GM04504 (cell line): Measurements from ENCODE around the gene CDKN2B-AS1.

ENCODE experiments used
- DNase-seq: peaks from one replicate; pipeline ENCODE4 v3.0.0-alpha.2; 2012; ENCODE audit warnings: low read depth

The CDKN2B-AS1 gene

GRCh38 chr9:22088053-22088716 is 93.6 kb downstream of the CDKN2B-AS1 start:
- DNase-seq: no peak

DNA sequence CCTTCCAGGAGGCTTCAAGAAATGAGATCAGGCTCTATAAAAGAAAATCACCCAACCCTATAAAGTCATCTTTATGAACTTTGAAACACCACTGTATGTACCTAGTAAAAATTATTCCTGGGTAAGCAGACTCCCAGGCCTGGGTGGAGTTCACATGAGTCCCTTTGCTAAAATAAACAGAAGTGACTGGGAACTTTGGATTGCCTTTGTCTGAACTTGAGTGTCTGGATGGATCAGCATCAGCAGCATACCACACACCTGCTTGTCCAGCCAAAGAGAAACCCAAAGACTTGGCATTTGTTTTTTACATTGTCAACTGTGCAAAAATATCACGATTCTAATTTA is 94.1 kb downstream of the CDKN2B-AS1 start:
- DNase-seq: no peak

DNA sequence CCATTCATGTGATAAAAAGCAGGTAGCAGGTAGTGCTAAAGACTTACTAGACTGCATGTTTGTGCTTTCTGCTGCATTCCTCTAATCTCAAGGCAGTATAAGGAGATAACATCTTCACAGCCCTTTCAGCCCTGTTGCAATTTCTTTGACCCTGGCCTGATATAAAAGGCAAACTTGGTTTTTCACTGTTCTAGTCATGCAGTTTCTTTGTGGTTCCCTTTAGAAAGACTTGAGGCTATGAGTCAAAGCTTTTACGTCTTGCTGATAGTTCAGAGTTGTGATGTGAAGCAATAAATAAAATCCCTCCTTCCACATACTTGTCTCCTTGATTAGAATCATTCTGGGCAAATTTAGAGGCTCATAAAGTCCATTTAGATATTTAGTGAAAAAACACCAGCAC is 103.1 kb downstream of the CDKN2B-AS1 start:
- DNase-seq: peak; percentile 67

- no peak for DNase-seq
Measured at GRCh38 chr9:22098643-22099332, 104.2 kb downstream of the CDKN2B-AS1 start.

GRCh38 chr9:22100626-22101025 is 106.0 kb downstream of the CDKN2B-AS1 start:
- no peak for DNase-seq

- DNase-seq: no peak
Measured at GRCh38 chr9:22102146-22103053, 107.8 kb downstream of the CDKN2B-AS1 start.

DNA sequence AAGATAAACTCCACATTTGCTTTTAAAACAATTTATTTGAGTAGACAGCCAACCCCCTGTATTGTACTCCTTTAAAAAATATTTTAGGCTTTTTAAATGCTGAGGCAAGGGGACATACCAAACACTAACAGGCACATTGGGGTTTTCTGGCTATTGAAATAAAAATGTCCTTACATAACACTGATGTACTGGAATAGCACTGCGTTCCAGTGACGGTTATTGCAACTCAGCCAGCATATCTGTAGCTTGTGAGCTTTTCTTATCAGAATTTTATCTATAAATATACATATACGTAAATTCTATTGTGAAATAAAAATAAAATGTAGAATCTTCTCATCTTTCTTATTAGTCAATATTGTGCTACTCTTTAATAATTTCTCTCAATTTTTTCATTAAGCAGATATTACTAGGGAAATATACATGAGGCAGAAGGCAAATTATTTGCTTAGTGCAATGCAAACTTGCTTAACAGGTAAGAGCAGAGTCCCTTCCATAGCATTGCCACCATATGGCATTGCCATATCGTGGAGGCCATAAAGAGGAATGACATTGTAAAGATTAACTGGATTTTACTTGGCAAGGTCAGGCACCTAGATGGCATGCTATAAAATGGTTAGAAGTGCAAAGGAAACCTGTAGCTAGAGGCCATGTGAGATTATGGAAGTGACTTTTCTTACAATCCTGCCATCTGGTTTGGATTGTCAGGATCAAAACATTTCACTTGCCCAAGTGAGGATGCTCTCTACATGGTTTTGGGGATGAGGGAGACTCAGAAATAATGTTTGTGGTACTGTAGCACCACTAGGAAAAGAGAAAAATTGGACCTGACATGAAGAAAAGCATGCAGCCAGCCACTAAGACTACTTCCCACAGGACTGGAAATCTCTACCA is 109.3 kb downstream of the CDKN2B-AS1 start:
- no peak for DNase-seq

GRCh38 chr9:22105005-22105722 is 110.6 kb downstream of the CDKN2B-AS1 start:
- no peak for DNase-seq

- no peak for DNase-seq
Measured at GRCh38 chr9:22107202-22108045, 112.8 kb downstream of the CDKN2B-AS1 start.

- DNase-seq: no peak
Measured at GRCh38 chr9:22108581-22109370, 114.2 kb downstream of the CDKN2B-AS1 start.

- DNase-seq: no peak
Measured at GRCh38 chr9:22111176-22111953, 116.8 kb downstream of the CDKN2B-AS1 start.

- DNase-seq: peak; percentile 58
Measured at GRCh38 chr9:22111954-22112247, 117.3 kb downstream of the CDKN2B-AS1 start.

DNA sequence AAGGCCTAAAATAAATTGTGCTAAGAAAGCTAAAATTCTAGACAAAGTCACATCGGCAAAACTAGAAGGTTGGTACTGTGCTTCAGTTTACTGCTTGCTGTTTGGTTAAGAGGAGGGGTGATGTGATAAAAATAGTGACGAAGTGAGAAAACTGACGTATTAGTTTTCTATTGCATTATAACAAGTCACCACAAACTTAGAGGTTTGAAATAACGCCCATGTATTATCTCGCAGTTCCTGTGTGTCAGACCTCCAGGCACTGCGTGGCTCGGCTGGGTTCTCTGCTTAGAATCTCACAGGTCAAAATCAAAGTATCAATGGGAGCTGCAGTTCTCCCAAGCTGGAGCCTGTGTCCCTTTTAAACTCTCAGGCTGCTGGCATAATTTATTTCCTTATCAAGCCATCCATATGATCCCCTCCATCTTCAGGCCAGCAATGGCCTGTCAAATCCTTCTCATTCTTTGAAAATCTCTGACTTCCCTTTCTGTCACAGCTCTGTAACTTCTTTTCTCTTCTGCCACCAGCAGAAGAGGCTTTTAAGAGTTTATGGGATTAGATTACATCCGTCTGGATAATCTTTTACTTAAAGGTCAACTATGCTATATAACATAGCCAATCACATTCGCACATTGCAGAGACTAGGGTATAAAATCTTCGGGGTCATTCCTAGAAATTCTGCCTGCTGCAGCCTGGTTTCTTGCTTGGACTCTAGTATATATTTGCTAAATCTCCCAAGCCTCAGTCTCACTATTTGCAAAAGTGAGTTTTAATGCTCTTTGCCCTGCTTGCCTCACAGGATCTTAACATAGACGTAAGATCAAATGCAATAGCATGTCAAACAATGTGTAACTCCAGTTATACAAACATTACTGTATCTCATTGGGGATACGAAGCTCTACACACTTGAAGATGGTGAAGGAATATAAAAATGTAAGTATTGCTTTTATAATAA is 118.6 kb downstream of the CDKN2B-AS1 start:
- DNase-seq: no peak

DNA sequence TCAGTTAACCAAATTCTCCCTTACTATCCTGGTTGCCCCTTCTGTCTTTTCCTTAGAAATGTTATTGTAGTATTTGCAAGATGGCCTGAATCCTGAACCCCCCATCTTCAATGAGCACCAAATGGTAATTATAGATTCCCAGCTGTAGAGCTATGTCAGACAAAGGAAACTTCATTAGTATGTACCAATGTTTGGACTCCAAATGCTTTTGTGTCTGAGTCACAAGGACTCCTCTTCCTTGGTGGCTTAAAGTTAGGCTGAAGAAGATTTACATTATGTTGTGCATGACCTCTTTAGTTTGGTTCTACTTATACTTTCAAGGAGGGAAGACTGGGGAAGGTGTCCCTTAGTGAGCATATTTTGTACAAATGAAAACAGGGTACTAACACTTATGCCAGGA is 120.4 kb downstream of the CDKN2B-AS1 start:
- DNase-seq: no peak

DNA sequence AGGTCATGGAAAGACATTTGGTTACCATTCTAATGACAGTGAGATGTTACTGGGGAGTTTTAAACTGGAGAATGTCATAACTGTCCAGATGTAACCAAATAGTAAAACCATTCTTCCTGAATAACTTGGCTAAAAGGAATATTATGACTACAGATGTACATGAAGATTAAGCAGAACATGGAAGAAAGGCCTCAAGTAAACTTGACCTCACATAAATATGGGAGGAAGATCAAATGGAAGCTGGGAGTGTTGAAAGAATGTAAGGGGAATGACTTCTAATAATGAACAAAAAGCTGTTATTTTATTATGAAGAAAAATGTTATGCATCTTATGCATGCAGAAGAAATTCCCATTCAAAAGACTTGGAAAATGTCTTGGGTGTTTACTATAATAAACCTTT is 122.2 kb downstream of the CDKN2B-AS1 start:
- no peak for DNase-seq

DNA sequence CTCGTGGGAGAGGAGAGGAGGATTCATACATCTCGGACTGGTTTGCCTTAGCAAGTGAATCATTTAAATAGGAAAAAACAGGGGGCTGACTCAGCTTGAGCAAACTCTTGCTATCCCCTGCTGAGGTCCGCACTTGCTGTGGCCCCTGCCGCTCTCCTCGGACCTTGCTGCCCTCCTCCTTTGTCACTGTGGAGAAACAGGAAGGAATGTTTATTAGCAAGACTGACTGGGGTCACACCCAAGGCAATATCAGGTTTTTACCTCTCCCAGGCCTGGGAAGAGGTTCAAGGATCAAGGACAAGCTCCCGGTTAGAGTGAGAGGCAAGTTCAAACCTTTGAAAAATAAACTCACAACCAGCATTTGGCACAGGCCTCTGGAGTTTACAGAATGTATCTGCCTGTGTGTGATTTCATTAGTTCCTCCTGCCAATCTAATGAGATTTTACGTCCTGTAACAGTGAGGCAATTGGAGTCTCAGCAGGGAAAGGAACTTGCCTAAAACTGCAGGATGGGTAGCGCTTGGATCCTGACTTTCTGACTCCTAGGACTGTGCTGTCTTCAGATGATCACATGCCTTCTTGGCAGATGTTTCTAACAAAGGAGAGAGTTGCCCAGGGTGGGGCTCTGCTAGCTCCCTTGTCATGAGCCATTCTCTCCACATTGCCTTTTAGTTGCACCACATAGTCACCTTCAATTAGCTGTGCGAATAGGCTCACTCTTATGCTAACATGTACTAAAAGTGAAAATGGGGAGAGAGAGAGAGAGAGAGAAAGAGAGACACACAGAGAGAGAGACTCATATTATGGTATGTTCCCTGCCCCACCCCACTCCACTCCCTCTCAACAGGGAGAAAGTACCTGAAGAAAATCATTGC is 123.2 kb downstream of the CDKN2B-AS1 start:
- DNase-seq: no peak
